Stimulated activated CD4-positive, alpha-beta T cell treated with anti-CD3 and anti-CD28 coated beads, Interleukin-12 subunit alpha, Interleukin-12 subunit beta, amount 100 ng/mL, for 24 hours (primary cell): ENCODE measurements around the gene TCF7L1.
"Not testable (repeated sequence)": the region's sequence is repeated elsewhere in the genome, so short reads cannot be mapped to it uniquely, and the experiment has no call there.

Experiments
- DNase-seq, 2 experiments: peaks; one replicate each; pipeline ENCODE4 v3.0.0-alpha.2; 2020; ENCODE audit warnings: low read depth in 2 of 2

The TCF7L1 gene

GRCh38 chr2:85132397-85132796, 795 bp upstream of the TCF7L1 start:
- no peak for DNase-seq

- no peak for DNase-seq
These were observed 611 bp downstream of the TCF7L1 start for GRCh38 chr2:85133751-85134254.

- DNase-seq: no peak
These were observed 1.2 kb downstream of the TCF7L1 start for GRCh38 chr2:85134255-85134895.

- no peak for DNase-seq
These were observed 1.9 kb downstream of the TCF7L1 start for GRCh38 chr2:85134896-85135659.

- no peak for DNase-seq
These were observed 2.4 kb downstream of the TCF7L1 start for GRCh38 chr2:85135660-85135914.

- DNase-seq: no peak
These were observed 4.0 kb downstream of the TCF7L1 start for GRCh38 chr2:85137156-85137555.

GRCh38 chr2:85143463-85144082, 10.4 kb downstream of the TCF7L1 start:
- no peak for DNase-seq

GRCh38 chr2:85145116-85145820, 12.1 kb downstream of the TCF7L1 start:
- no peak for DNase-seq

GRCh38 chr2:85148190-85148589, 15.0 kb downstream of the TCF7L1 start:
- DNase-seq: no peak

- DNase-seq: no peak
These were observed 17.8 kb downstream of the TCF7L1 start for GRCh38 chr2:85151026-85151425.

GRCh38 chr2:85152895-85153294, 19.7 kb downstream of the TCF7L1 start:
- DNase-seq: no peak

- DNase-seq: no peak
These were observed 21.0 kb downstream of the TCF7L1 start for GRCh38 chr2:85154048-85154753.

- not testable (repeated sequence) for DNase-seq
These were observed 21.9 kb downstream of the TCF7L1 start for GRCh38 chr2:85155082-85155481.

GRCh38 chr2:85156153-85156552, 23.0 kb downstream of the TCF7L1 start:
- DNase-seq: no peak

- DNase-seq: no peak
These were observed 23.4 kb downstream of the TCF7L1 start for GRCh38 chr2:85156619-85157018.

- DNase-seq: no peak
These were observed 24.2 kb downstream of the TCF7L1 start for GRCh38 chr2:85157345-85157744.

GRCh38 chr2:85158559-85159273, 25.5 kb downstream of the TCF7L1 start:
- no peak for DNase-seq

GRCh38 chr2:85159589-85159988, 26.4 kb downstream of the TCF7L1 start:
- no peak for DNase-seq

GRCh38 chr2:85160966-85161960, 28.1 kb downstream of the TCF7L1 start:
- no peak for DNase-seq

GRCh38 chr2:85162746-85163301, 29.6 kb downstream of the TCF7L1 start:
- DNase-seq: no peak
